GM19455 (cell line): ENCODE measurements around the gene DNAJC3.

Experiments
- ATAC-seq: cut with Tn5 transposase; IDR thresholded peaks from one replicate; pipeline ENCODE4 v1.9.1; 2021; ENCODE audit not compliant: unreplicated experiment

Gene DNAJC3, protein sequence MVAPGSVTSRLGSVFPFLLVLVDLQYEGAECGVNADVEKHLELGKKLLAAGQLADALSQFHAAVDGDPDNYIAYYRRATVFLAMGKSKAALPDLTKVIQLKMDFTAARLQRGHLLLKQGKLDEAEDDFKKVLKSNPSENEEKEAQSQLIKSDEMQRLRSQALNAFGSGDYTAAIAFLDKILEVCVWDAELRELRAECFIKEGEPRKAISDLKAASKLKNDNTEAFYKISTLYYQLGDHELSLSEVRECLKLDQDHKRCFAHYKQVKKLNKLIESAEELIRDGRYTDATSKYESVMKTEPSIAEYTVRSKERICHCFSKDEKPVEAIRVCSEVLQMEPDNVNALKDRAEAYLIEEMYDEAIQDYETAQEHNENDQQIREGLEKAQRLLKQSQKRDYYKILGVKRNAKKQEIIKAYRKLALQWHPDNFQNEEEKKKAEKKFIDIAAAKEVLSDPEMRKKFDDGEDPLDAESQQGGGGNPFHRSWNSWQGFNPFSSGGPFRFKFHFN

DNA sequence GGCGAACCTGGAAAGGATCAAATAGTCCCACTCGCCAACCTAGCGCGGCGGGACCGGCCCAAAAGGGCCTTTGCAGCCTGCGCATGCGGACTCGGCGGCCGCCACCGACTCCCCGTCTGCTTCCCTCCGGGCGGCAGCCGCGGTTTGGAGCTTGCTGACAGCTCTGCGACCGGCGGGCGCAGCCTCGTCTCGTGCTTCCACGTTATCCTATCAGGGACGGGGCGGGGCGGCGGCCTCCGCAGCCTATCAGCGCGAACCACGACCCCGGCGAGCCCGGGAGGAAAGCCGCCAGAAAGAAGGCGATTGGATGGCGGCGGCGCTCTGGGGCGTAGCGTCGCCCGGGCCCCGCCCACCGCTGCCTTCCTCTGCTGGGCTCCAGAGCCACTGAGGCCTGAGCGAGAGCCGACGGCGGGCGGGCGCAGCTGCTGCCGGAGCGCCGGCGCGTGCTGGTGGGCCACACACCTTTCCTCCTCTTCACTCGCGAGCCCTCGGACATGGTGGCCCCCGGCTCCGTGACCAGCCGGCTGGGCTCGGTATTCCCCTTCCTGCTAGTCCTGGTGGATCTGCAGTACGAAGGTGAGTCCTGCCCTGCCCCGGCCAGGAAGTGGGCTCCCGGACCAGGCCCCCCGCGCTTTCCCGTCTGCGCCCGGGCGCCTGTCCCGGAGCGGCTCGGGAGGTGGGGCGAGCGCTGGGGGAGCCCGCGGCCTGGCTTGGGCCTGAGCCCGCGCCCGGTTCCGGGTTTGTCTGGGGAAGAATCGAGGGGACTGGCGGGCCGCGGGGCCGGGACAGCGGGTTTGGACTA lies at the start of gene DNAJC3:
Gene DNAJC3, plus strand, starts transcription at position 378 of the 802 bp plus-strand sequence. Its CDS starts 117 bp downstream, at position 495.
- ATAC-seq = peak; percentile 93

DNA sequence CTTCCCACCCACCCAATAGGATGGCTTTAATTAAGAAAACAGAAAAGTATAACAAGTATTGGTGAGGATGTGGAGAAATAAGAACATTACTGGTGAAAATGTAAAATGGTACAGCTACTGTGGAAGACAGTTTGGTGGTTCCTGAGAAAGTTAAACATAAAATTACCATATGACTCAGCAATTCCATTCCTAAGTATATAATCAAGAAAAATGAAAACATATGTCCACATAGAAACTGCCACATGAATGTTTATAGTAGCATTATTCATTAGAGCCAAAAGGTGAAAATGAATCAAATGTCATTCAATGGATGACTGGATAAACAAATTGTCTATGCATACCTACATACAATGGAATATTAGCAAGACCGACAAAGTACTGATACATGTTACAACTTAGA lies 49.3 kb upstream of the DNAJC3 start:
- ATAC-seq = no peak

DNA sequence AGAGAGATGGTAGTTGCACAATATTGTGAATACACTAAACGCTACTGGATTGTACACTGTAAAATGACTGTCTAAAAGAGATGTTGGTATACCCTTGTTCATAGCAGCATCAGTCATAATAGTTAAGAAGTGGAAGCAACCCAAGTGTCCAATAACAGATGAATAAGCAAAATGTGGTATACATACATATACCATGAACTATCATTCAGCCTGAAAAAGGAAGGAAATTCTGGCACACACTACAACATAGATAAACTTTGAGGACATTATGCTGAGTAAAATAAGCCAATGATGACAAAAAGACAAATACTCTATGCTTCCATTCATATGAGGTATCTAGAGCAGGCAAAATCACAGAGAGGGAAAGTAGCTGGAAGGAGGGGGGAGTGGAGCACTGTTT lies 48.5 kb upstream of the DNAJC3 start:
- no peak for ATAC-seq

DNA sequence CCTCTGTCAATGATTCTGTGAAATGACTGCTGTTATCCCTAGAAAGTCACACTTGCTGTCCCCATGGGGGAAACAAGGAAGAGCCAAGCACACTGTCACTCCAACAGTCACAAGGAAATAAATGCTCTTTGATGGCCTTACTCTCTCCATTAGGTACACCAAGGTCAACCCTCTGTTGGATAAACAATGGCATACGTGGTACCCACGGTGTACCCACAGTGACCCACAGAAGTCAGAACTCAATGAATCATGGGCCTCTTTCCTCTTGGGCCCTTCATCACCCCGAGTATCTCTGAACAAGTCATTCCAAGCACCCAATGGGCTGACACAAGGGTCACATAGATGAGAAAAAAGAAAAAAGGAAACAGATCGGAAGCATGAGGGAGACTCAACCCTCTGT lies 47.9 kb upstream of the DNAJC3 start:
- no peak for ATAC-seq

DNA sequence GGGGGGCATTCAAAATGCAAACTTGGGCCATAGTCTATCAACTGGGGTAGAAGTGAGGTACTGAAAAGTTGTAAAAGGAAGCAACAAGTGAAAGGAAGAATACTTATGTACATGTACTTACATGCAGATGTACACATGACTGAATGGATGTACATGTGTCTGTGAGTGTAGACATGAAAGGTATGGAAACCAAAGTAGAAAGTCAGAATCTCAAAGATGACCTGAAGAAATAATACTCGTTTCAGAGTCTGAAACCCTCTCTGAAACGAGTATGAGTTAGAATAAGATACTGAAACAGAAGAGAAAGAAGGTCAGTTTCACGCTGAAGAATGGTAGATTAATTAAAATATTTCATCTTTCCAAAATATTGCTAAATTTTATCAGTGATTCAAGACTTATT lies 46.3 kb upstream of the DNAJC3 start:
- ATAC-seq = no peak

DNA sequence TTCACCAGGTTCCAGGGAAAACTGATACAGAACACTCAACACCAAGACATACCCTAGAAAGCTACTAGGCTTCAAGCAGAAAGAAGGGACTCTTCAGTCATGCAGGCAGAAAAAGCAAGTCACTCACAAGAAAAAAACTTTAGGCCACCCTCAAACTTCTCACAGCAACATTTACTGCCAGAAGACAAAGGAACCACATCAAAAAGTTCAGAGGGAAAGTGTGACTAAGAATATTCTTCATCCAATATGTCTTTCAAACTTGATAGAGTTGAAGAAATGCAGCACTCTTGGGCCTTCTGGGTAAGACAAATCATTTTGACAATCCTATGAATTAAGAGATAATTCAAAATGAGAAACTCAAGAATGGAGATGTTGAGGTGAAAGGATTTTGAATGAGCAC lies 40.1 kb upstream of the DNAJC3 start:
- no peak for ATAC-seq

DNA sequence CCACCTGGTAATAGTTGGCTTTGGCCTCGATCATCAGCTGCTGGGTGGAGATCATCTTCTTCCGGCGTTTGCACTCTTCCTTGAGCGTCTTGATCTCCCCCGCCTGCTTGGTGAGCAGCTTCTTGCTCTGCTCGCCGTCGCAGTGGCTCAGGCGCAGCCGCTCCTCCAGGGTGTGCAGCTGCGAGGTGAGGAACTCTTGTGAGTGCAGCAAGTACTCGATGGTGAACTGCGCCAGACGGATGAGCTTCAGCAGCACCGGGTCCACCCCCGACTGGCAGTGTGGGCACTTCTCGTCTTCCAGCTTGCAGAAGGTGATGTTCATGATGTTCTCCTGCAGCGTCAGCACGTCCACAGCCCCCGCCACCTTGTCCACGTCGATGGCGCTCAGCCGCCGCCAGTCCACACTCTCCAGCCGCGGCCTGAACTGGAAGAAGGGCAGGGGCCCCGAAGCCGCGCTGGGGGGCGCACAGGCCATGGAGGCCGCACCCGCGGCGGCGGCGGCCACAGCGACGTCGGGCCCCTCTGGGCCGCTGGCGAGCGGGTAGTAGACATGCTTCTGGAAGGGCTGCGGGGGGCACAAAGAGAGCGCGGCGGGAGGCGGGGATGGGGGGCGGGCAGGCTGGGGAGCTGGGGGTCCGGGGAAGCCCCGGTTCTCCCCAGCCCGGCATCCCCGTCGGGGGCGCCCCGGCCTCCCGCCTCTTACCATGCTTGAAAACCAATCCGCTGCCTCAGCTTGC lies 35.5 kb upstream of the DNAJC3 start:
- ATAC-seq = no peak

DNA sequence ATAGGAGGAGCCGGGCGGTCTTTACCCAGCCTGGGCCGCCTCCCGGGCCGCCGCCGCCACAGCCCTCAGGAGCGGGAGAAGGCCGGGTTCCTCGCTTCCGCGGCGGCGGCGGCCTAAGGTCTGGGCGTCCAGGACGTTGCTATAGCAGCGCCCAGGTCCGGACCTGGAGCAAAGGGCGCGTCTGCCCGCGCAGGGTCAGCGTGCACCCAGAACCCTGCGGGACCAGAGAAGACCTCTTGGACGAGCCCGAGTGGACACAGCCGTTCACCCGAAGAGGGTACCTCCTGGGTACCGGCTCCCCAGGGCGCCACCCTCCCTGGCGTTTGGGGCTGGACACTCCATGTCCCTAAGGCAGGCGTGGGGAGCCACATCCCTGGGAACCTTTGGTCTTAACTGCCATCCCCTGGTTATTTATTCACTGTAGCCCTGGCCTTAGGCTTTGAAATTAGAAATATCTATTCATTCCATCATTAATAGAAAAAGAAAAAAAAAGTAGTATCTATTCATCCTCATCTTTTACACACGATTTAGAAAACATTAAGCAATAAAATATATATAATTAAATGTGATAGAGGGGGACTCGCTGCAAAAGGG lies 34.8 kb upstream of the DNAJC3 start:
- ATAC-seq = no peak

DNA sequence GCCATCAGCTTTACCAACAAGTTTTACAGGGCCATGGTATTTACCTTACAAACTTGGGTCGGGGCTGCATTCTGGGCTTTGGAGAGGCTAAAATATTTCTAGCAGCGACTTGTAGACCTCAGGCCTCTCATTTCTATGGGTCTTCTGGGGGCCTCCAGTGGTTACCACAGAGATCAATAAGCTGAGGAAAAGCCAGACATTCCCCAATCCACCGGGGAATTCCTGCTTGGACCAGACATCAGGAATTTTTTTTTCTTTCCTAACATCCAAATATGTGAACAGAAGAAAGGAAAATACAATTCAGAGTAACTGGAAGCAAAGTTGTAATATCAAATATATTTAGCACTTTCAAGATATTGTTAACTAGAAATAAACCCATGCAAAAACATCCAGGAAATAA lies 33.9 kb upstream of the DNAJC3 start:
- no peak for ATAC-seq

DNA sequence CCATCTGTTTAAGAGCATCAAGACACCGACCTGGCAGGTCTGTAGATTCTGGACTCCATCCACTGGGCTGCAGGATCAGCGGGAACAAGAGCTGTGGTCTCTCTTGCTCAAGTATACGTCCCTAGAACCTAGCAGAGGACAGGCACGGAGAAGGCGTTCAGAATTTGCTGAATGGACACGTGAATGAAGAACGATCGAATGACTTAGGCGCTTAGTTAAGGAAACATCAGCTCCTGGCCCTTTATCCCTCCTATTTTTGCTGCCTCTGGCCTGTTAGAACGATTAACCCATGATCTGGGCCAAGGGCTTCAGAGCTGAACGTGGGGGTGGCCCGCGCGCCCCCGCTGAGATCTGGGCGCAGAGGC lies 33.4 kb upstream of the DNAJC3 start:
- no peak for ATAC-seq

DNA sequence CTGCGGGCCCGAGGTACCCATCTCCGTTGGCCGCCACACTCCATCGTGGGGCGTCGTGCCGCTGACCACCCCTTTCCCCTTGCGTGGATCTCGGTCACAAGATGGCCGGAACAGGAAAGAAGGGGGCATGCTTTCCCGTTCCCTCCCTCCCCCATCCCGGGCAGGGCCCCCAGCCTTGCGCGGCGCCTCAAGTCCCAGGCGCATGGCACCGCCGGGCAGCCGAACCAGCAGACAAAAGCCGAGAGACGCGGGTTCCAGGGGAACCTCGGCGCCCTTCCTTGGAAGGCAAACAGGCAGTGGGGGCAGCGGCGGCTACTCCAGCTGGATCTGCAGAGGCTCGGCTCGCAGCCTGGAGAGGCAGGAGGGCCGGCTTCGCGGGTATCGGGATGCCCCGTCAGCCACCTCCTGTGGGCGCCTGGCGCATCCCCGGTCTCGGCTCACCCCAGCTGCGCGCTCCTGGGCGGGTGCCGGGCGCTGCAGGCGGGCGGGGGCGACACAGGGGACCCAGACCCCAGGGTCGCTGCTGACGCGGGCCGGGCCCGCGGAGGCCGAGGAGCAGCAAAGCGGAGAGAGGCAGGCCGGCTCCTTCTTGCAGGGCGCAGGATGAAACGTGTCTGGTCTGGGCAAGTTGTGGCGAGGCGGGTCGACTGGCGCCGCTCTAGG lies 32.9 kb upstream of the DNAJC3 start:
- ATAC-seq = peak; percentile 42

DNA sequence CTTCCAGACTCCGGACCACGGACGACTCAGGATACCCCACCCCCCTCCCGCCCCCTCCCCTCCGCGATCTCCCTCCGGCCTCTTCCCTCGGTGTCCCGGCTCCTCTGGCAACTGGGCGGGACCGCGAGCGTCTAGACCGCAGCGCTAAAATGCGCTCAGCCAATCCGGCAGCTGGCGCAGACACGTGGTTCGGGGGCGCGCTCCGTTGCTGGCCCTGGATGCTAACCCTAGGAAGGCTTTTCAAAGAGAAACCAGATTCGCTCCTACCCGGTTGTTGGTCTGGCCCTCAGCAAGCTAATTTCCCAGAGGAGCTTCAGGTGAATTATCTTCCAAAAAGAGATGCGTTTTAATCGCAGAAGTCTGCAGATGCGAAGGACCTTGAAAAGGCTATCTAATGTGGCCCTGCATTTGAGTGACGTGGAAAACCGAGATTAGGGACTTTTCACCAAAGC lies 32.3 kb upstream of the DNAJC3 start, which contains the start of gene DZIP1:
Gene DZIP1, minus strand, starts transcription at position 106 of the 452 bp plus-strand sequence. CDS start 2,677 bp downstream, outside the sequence.
- peak; percentile 81 for ATAC-seq

DNA sequence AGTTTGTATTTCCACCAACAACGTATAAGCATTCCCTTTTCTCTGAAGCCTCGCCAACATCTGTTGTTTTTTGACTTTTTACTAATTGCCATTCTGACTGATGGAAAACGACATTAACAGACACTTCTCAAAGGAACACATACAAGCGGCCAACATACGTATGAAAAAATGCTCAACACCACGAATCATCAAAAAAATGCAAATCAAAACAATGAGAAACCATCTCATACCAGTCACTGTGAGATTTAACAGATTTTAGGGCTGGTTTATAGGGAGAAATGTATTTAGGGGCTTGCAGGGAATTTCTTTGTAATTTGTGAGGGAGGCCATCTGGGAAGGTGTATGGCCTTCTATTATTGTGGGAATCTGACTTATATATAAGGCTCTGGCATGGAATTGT lies 29.6 kb upstream of the DNAJC3 start:
- no peak for ATAC-seq

DNA sequence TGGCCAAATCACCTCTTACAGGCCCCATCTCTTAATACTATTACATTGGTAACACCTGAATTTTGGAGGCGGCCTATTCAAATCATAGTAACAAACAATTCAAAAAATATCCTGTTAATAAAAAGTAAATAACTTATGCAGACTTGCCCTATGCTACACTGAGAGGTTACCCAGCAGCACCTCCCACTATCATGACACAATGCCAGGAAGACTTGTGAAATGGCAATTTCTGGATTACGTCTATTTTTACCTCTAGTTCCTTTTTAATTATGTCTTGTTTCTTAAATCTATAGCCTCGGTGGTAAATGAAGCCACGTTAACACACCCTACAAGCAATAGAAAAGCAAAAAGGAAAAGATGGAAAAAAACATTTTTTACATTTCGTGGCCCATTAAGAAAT lies 26.2 kb upstream of the DNAJC3 start:
- no peak for ATAC-seq

DNA sequence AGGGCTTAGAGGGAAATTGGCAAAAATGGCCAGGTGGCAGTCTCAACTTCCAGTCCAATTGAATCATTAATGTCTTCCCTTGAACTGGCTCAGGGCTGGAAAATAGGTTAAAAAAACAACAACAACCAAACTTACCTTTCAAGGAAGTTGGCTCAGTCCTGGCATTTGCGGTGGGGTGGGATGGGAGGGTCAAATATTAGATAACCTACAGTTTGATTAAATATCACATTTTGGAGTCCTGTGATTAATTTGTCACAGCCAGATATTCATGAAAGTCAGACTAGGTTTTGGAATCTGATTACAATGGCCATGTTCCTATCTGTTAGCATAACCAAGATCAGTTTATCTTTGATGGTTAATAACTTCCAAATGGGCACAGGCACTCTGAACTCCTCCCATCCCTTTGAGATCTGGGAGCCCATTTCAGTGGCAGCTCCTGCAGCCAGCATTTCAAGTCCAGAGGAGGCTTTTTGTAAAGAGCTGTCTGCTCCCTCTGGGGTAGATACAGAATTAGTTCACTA lies 24.6 kb upstream of the DNAJC3 start:
- ATAC-seq = no peak

DNA sequence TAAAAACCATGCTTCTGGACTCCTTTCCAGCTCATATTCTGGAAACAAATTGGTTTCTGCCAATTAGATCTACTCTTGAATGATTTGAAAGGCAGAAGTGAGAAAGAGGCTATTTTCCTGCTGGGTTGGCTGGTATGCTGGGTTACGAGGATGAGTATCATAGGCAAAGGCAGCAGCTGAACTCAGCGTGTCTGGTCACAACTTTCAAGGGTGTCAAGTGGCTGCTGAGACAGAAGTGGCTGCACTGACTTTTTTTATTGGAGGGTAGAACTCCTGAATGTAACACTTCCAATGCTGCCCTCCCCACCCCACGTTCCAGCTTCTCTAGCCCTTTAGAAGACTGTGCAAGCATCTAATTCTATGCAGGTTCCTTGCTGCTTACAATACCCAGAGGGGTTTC lies 24.1 kb upstream of the DNAJC3 start:
- no peak for ATAC-seq

DNA sequence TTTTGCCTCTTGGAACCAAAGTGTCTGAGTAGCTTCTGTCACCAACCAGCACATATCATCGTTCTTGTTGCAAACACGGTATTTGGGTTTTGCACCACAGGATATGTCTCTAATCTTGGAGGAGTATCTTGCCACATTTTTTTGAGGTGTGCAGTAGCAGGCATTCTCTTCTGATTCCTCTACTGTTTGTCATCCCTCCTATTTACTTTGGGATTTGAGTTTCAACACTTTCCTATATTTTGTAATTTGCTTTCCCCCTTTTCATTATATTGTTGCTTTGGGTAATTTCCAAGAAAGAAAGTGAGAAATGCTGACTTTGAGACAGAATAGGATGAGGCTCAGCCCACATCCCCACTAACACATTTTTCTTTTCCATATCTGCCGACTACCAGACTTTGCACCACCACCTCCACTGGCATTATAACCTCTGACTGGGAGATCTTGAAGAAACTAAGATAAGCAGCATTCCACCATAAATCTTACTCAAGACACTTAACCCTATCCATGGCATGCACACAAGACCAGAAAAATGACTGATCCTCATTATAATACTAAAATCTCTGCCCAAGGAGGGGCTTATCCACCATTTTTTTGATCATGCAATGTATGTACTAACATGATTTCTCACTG lies 20.4 kb upstream of the DNAJC3 start:
- no peak for ATAC-seq

DNA sequence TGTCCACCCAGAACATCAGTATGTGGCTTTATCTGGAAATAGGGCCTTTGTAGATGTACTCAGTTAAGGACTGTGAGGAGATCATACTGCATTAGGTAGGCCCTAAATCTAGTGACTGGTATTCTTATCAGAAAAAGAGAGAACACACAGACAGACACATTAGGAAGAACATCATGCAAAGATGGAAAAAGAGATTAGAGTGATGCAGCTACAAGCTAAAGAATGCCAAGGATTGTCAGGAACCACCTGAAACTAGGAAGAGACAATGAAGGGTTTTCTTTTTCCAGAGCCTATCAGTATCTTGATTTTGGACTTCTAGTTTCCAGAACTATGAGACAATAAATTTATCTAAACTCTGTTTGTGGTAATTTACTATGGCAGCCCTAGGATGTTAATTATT lies 17.4 kb upstream of the DNAJC3 start:
- no peak for ATAC-seq

DNA sequence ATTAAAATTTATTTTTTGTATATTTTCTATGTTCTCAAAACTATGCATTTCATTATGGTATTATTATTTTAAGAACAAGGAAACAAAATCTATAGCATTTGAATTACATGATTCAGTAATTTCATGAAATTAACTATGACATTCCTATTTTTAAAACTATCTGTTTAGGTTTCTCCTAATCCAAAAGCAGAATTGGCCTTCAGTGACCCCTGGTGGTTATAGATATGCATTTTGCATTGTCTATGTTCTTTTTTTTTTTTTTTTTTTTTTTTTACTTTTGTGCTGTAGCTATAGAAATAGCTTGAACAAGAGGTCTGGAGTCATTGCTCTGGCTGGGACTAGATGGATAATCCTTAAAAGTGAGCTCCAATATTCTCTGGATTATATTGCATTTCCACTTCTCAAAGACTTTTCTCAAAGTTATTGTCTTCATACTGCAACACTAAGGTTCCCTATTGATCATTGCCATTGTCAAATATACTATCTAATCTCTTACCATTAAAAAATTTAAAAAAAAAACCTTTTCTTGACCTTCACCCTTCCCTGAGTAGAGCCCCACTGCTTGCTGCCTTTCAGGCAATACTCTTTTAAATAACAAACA lies 15.9 kb upstream of the DNAJC3 start:
- ATAC-seq = no peak
